GM18873 (cell line): ENCODE results near the gene ECPAS.
"Not testable (repeated sequence)": the region's sequence is repeated elsewhere in the genome, so short reads cannot be mapped to it uniquely, and the experiment has no call there.

Experiments used
- ATAC-seq: cut with Tn5 transposase; IDR thresholded peaks from one replicate; pipeline ENCODE4 v1.9.1; 2021; ENCODE audit warnings: mild to moderate bottlenecking, moderate library complexity, moderate number of reproducible peaks; ENCODE audit not compliant: unreplicated experiment, low FRiP score

The ECPAS gene

DNA sequence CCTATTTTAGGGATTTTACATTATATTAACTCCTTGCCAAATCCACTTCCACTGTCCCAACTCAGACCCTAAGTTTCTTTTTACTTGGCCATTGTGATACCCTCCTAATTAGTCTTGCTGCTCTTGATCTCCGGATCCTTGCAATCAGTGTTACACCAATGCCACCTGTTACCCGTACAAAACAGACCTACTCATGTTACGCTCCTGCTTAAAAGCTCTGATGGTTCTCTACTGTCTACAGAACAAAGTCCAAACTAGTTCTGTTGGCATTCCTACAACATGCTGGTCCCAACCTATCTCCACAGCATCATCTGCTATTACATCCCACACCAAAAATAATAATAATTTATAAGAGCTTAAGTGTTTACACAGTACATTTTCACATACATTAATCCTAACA lies 9.8 kb downstream of the ECPAS start:
- no peak for ATAC-seq

DNA sequence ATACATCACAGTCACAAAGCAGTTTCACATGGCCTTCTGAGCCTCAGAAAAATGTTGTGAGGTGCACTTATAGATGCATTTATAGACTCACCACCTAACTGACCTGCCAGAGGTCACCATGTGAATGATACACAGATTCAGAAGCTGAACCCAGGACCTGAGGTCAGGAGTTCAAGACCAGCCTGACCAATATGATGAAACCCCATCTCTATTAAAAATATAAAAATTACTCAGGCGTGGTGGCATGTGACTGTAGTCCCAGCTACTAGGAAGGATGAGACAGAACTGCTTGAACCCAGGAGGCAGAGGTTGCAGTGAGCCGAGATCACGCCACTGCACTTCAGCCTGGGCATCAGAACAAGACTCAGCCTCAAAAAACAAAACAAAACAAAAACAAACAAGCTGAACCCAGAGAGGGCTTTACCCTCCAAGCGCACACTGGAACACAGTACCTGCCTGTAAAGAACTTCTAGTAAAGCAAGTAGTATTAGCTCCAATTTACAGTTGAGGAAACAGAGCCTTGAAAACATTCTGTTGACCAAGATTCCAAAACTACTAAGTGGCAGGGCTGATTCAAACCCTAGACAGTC lies 16.3 kb downstream of the ECPAS start:
- no peak for ATAC-seq

DNA sequence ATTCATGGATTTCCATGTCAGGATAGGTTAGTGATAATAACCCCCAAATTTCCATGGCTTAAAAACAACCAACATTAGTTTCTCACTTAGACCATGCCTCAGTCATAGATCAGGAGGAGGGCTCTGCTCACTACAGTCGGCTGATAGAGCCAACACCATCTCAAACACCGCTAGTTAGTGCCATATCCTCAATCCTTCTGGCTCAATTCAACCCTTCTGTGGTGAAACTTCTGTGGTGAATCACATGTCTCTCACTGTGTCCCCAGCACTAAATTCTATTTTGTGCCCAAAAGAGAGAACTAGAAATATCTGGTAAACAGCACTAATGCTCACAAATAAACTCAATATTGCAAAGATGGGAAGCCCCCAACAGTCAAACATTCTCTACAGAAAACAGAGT lies 21.1 kb downstream of the ECPAS start:
- no peak for ATAC-seq

DNA sequence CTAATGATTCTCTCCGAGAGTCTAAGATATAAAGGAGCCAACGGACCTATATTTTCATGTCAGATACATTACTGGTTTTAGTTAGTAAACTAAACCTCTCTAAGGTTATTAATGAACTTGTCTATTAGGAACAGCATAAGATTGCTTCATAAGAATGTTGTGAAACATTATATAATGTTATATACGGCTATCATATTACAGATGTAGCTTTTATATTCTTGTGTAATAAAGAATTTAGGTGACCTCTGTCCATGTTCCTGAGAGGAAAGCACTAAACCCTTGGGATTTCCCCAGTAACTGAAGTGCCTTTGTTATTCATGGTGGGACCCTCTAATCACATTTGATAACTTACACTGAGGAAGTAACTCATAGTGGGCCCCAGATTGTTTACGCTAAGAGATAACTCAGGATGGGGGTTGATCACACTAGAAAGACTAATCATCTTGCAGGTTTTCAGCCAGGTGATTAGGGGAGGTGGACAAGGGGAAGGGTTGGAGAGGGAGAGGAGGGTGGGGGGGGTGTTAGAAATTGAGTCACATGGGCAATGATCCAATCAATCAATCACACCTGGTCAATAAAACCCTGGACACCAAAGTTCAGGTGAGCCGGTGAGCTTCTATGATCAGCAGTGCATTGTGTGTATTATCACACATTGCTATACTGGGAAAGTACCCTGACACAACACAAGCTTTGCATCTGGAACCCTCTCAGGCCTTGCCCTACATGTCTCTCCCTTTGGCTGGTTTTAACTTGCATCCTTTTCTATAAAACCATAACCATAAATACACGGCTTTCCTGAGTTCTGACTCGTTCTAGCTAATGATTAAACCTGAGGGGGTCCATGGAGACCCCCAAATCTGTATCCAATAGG lies 25.8 kb downstream of the ECPAS start:
- ATAC-seq: no peak

DNA sequence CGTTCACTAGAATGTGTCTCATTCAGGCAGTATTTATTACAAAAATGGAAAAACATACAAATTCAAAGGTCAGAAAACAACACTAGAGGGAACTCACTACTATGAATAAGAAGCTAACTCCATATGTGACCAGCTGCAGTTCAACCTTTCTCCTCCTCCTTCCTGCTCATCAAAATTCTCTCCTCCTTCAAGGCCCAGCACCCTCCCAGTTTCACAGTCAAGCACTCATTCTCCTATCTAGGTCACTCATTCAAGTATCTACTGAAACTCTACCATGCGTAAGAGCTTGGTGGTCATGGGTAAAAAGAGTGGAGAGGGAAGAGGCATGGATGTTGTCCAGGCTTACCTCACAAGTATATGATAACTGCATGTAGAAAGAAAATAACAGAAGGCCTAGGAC lies 27.7 kb downstream of the ECPAS start:
- ATAC-seq: no peak

DNA sequence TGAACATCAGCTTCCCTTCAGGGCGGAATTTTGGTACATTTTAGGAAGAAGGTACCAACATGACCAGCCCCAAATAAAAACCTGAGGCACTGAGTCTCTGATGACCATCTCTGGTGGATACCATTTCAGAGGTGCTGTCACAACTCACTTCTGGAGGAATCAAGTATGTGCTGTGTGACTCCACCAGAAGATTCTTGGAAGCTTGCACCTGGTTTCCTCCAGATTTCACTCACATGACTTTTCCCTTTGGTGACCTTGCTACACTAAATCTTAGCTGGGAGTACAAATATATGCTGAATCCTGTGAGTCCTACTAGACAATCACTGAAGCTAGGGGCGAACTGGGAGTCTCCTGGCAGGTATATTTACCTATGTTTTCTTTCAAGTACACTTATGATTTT lies 28.5 kb downstream of the ECPAS start:
- ATAC-seq: no peak

DNA sequence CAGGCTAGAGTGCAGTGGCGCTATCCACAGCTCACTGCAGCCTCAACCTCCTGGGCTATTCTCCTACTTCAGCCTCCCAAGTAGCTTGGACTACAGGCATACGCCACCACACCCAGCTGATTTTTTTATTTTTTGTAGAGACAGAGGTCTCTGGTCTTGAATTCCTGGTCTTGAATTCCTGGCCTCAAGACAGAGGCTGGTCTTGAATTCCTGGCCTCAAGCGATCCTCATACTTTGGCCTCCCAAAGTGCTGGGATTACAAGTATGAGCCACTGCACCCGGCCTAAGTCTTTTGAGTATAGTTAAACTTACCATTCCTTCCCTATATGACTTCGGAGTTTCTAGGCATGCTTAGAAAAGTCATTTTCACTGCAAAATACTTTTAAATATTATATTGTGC lies 29.4 kb downstream of the ECPAS start:
- ATAC-seq: no peak

DNA sequence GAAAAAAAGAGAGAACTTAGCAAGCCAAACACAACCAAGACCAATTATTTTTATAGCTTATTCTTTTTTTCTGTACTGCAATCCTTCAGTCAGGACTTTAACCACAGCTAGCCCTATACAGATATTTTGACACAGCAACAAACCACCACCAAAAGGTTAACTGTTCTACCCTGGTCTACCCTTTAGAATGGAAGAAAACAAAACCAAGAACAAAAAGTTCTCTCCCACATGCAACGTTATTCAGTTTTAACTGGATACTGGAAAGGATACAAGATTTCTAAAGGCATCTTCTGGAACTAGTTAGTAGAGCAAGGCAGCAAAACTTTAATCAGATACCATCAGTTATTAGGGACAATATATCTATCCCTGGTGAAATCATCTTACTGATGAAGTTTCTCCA lies 32.6 kb downstream of the ECPAS start:
- no peak for ATAC-seq

DNA sequence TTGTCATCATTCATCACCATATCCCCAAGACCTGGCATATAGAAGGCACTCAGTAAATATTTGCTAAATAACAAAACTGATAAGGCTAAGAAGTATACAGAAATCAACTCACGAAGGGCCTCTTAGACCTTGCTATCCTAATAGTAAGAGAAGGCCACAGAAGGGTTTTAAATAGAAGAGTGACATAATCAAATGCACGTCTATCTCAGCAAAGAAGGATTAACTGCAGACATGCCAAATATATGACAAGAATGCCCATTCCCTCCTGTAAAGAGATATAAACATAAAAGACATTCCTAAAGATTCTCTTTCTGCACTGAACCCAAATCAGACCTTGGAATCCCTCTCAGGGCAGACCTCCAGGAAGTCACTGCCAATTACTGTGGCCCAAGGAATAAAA lies 34.1 kb downstream of the ECPAS start:
- ATAC-seq: no peak

DNA sequence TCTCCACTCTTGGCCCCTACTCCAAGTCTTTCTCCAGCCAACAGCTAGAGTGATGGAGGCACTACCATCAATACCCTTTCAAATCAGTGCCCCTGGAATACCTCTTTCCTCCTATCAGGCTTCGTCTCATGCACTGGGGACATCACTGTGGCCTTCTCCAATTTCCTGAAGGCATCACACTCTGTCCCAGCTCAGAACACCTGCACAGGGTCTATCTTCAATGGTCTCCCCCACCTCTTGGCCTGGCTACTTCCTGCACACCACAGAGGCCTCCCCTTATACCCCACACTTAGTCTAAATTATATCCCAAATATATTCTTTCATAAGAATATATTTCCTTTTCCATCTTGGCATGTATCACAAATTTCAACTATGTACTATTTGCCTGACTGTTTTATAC lies 34.5 kb downstream of the ECPAS start:
- no peak for ATAC-seq

DNA sequence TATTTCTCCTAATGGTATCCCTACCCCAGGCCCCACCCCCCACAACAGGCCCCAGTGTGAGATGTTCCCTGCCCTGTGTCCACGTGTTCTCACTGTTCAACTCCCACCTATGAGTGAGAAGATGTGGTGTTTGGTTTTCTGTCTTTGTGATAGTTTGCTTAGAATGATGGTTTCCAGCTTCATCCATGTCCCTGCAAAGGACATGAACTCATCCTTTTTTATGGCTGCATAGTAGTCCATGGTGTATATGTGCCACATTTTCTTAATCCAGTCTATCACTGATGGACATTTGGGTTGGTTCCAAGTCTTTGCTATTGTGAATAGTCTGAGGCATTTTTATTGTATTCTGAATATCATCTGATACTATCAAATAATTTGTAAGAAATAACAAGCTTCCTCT lies 38.4 kb downstream of the ECPAS start:
- not testable (repeated sequence) for ATAC-seq

DNA sequence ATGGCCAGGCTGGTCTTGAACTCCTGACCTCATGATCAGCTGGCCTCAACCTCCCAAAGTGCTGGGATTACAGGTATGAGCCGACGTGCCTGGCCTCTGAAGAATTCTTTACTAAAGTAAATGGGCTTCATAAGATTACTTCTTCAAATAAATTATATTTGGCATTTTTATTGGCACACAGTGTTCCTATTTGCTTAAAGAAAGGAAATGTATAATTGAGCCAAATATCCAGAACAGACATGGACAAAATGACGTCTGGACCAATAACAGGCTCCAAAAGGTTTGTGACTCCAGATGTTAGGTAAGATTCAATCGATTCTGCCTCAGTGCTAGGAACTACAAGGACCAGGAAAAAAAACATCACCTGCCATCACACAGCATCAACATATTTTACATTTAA lies 40.7 kb downstream of the ECPAS start:
- ATAC-seq: no peak

DNA sequence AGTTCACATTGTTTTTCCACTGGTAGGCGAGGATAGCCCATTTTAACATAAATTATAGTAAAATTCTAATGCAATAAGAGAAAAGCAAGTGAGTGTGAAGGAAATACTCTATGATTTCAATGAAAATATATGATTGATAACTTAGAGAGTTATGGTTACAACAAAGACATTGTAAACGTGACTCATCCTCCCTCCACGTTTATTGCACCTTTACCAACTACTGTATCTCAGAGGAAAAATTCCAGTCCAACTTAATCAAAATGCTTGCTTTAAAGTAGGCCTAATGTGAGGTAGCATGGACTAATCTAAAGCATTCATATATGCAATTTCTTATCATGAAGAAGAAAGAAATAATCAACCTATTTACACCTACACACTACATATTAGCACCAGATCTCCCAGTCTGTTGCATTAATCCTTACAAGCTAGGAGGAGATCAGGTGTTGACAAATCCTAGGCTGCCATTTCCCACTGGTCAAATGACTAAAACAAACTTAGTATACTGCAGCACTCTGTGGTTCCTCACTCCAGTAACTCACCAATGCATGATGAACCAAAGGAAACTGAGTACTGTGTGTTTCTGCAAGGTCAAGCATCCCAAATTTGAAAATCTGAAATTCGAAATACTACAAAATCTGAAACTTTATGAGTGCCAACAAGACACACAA lies 41.7 kb downstream of the ECPAS start:
- ATAC-seq: no peak

DNA sequence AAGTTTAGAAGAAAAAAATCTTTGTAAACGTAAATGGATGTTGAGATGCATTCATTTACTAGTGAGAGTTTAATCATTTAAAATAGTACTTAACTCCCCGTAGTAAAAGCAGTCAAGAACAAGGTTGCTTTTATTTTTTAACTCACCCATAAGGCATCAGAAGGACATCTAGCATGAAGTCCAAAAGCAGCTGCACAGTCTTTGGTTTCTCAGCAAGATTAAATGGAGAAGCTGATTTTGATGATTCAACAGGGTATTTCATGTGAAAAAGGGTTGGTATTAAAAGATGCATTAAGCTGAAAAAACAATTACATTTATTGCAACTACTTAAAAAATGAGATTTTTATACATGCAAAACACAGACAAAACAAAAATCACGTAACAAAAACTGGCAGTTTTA lies 44.0 kb downstream of the ECPAS start:
- ATAC-seq: no peak

DNA sequence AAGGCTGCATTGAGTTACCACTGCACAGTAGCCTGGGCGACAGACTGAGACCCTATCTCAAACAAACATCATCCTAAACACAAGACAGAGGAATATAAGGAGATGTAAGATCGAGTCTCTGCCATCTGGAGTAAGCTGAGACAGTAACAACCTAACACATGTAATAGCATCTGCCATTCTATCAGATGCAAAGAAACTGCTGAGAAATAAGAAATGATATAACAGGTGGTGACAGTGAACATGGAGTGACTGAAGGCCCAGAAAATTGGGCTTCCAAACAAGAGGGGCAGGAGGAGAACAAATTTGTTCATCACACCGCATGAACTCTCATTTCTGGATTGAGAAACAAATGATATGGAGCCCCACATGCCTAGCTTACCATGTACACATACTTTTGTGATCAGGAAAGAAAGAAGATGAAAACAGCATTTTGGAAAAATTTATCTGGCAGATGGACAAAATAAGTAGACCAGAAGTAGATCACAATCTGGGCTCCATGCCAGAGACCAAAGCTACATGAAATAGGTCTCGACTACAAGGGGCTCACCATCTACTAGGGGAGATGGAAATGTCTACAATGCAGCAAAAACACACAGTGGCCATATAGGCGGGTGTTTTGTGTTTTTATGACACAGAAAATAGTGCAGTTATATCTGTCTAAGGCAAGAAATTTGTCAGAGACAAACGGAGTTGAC lies 45.5 kb downstream of the ECPAS start:
- no peak for ATAC-seq

DNA sequence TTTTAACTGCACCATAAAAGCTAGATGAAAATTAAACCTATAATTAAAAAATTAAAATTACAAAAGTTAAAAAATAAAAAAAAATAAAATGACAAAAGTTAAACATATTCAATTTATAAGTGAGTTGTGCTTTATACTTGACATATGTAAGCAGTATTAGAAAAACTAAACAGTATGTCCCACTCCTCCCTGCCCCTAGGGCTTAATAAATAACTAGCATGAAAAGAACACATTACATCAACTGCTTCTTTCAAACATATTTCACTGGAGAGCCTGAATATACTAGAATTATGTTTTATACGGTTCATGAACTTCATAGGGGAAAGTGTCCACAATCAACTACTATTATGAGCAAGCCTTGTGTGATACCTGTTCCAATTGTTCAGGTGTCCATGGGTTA lies 47.6 kb downstream of the ECPAS start:
- ATAC-seq: no peak

DNA sequence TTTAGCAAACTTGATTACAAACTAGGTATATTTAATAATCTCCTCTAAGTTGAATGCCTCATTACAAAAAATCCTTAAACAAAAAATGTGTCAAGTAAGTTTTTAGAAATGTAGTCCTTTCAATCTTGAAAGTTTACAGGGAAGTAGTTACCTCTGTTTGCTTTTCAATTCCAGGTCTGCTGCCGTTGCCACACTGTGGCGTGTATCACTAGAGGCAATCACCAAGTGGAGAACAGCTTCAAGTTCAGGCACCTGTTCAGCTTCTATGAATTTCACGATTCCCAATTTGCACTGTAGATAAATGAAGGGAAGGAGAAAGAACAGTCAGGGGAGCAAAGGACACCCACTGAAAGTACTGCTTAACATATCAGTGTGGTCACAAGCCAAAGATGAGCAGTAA lies 51.1 kb downstream of the ECPAS start:
- ATAC-seq: no peak

DNA sequence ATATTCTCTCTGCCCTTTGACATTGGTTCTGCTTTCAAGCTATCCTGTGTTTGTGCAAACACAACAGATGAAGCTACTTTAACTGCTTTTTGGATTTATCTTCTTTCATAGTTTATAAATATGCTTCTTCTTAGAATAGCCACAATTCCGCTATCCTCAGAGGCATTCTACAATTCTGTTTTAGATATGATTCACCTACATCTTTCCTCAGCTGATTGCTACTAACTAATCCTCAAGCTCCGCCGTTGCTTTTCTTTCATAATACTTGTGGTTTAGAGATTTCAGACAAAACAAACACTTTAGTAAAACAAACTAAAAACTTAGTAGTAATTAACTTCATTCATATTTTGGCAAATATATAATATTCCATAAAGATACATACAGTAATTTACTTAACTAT lies 52.5 kb downstream of the ECPAS start:
- ATAC-seq: no peak

DNA sequence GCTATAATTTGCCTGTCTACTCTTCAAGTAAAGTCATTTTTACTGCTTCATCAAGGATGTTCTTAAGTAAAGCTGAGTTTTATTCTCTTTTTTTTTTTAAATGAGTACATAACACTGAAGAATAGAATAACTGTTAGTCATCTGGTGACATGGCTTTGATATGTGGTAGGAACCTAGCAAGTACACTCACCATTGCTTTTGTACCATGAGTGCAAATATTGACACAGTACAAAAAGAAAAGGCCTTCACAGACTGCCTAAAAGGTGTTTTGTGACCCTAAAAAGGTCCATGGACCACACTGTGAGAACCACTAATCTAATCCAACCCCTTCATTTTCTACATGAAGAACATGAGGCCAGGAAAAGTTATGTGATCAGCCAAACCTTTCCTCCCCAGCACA lies 55.0 kb downstream of the ECPAS start:
- ATAC-seq: no peak

DNA sequence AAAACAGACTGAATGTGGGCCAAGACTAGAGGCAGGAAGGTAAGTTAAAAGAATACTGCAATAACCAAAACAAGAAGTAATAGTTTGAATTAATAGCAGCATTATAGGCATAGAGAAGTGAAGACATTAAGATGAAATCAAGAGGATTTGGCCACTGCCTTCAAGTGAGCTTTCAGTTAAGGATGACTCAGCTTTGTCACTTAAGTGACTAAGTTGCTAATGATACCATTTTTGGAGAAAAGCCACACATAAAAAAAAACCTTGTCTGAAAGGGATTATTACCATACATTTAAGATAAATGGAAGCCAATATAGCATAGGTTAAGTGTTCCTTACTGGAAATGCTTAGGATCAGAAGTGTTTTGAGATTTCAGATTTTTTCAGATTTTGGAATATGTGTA lies 57.0 kb downstream of the ECPAS start:
- no peak for ATAC-seq

DNA sequence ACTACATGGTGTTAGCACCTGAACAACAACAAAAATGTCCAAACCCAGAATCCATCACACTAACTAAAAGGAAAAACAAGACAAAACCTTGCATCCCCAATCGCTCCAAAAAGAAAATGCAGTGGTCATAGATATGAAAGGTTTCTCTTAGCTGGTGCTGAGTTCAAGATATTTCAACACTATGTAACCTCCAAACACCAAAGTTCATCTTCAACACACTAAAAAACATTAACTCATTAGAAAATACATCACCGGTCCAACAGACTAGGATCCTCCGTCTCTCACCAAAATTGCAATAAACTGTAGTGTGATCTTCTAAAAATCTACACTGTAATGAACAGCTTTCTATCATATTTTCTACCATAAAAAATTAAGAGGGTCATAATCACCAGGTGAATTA lies 60.8 kb downstream of the ECPAS start:
- no peak for ATAC-seq
